Transverse colon (tissue), 4 donors: ENCODE data around the gene SH3RF3. TPM values are rescaled to one million over a fixed set of nuclear protein-coding genes. Genes with fewer than 3 reads are reported as not detected.

Source experiments
- DNase-seq: peaks from one replicate; pipeline ENCODE4 v3.0.0-alpha.2; 2019
- H3K27ac ChIP-seq, 4 donors: fragments of 200-600 bp; sonication (generic); 2 replicates each; pipeline ENCODE4 v1.5.1; 2016 to 2018; ENCODE audit warnings: inconsistent platforms in 4 of 4
- H3K27me3 ChIP-seq: fragments of 200-600 bp; sonication (generic); 2 replicates; pipeline ENCODE4 v1.5.1; 2017; ENCODE audit warnings: inconsistent platforms
- H3K36me3 ChIP-seq, 4 donors: fragments of 200-600 bp; sonication (generic); 2 replicates each; pipeline ENCODE4 v1.5.1; 2017 to 2019; ENCODE audit warnings: inconsistent platforms in 4 of 4
- H3K4me1 ChIP-seq, 4 donors: fragments of 200-600 bp; sonication (generic); 2 replicates each; pipeline ENCODE4 v1.5.1; 2017 to 2020; ENCODE audit warnings: inconsistent platforms in 4 of 4
- H3K4me3 ChIP-seq, 4 donors: fragments of 200-600 bp; sonication (generic); 1 replicate in 1 of 4; 2 replicates in 3 of 4; pipeline versions ENCODE4 v1.5.1 to v1.6.1; 2017 to 2019; ENCODE audit warnings: inconsistent platforms in 4 of 4
- H3K9me3 ChIP-seq, 2 donors: fragments of 200-600 bp; sonication (generic); 2 replicates each; pipeline ENCODE4 v1.5.1; 2017 to 2019; ENCODE audit warnings: inconsistent platforms in 2 of 2
- CTCF ChIP-seq, 5 experiments: fragments of 200-600 bp in 3 of 5; fragments of 450-650 bp in 2 of 5; sonication (generic) in 3 of 5; IDR thresholded peaks; 1 replicate in 2 of 5; 2 replicates in 3 of 5; pipeline ENCODE4 v1.5.1; 2016 to 2017; ENCODE audit warnings: antibody characterized with exemption in 5 of 5, inconsistent platforms in 3 of 5, mild to moderate bottlenecking in 2 of 5, moderate library complexity in 1 of 5
- EP300 ChIP-seq: sonication (generic); formaldehyde crosslinking; IDR thresholded peaks from one replicate; pipeline ENCODE4 v1.6.1; 2017; ENCODE audit warnings: antibody characterized with exemption, low read depth
- POLR2A ChIP-seq: fragments of 450-650 bp; IDR thresholded peaks from one replicate; pipeline ENCODE4 v1.6.1; 2016; ENCODE audit warnings: antibody characterized with exemption, mild to moderate bottlenecking, moderate library complexity
- POLR2AphosphoS5 ChIP-seq, 3 donors: sonication (generic); formaldehyde crosslinking; IDR thresholded peaks; one replicate each; pipeline ENCODE4 v1.6.1; 2016; ENCODE audit warnings: antibody characterized with exemption in 3 of 3
- WGBS, 2 donors: methylation state at CpG; one replicate each; pipeline ENCODE4 v1.1.5; 2018; ENCODE audit warnings: low coverage in 1 of 2; 5-methylcytosine and 5-hydroxymethylcytosine counted together
- in situ Hi-C, 4 donors: fragments of 200-750 bp; cut with MboI; loops; one replicate each; pipeline versions ENCODE4 v1.15.0 to v1.15.1; 2017; ENCODE audit warnings: low sequenced_read_pairs in 3 of 4, low pct_ligation_motif_present in 1 of 4, low pct_unique_long_range_greater_than_20kb in 1 of 4
- intact Hi-C: fragments of 100-400 bp; cut with DNase I; formaldehyde crosslinking; loops from one replicate; pipeline ENCODE4 v1.15.1; 2023; ENCODE audit warnings: low total_unique reads
- total RNA-seq, 4 donors: library from RNA; depleted of rRNA; stranded (reverse); fragments of >200 nt; gene quantifications; one replicate each; pipeline ENCODE4 v1.1.0, GENCODE V29; 2016

SH3RF3 gene
- total RNA-seq, 4 donors from 2014 or later, result 1.9 to 8.8 (median 2.9) TPM

- H3K27ac ChIP-seq, result peak overlapping the region; percentile 81 to 88 (median 86)
- in situ Hi-C loops (no loop called here), intact Hi-C loops (loop anchor here (10.0 kb wide), 1 partner anchor 74 kb away; no protein-coding TSS in a partner anchor)
- 80% methylated on average over 6 of the region's 6 CpGs; no CpG with 5 or more reads in 1 of the 2 donors for WGBS, 2 donors
- H3K27me3 ChIP-seq, result no peaks in the 10 kb centered on the region
- H3K36me3 ChIP-seq, result no peaks in the 10 kb centered on the region
- no peaks in the 10 kb centered on the region for H3K9me3 ChIP-seq
- TF ChIP-seq CTCF (IDR thresholded peaks at IDR 0.05) (no peak), POLR2A (no peak), POLR2AphosphoS5 (IDR thresholded peaks at IDR 0.05) (no peak)
- H3K4me1 ChIP-seq, result peaks cover 10 to 40% (median 30%) of the 10 kb centered on the region in 4 donors
- DNase-seq, result no peak
- H3K4me3 ChIP-seq, result no peak overlapping the region
These were observed 41.6 kb downstream of the SH3RF3 start for GRCh38 chr2:109170645-109171044.

- DNase-seq, result peak; percentile 54
- Histone ChIP-seq H3K4me1 (peaks cover 10 to 40% (median 28%) of the 10 kb centered on the region in 4 donors), H3K4me3 (peak overlapping the region in 1 of 4 donors; percentile 8), H3K36me3 (no peaks in the 10 kb centered on the region), H3K27ac (peak overlapping the region; percentile 81 to 88 (median 86)), H3K9me3 (no peaks in the 10 kb centered on the region), H3K27me3 (no peaks in the 10 kb centered on the region)
- TF ChIP-seq EP300 (peak; percentile 80), CTCF (IDR thresholded peaks at IDR 0.05) (peak in 4 of 5 experiments; percentile 25 to 43 (median 30)), POLR2AphosphoS5 (IDR thresholded peaks at IDR 0.05) (peak; percentile 72 to 84 (median 79)), POLR2A (peak; percentile 35)
- in situ Hi-C loops (no loop called here), intact Hi-C loops (loop anchor here (10.0 kb wide), 1 partner anchor 73 kb away; no protein-coding TSS in a partner anchor)
- 30 to 59% methylated on average over 2 to 35 of the region's 36 CpGs for WGBS, 2 donors
These were observed 42.7 kb downstream of the SH3RF3 start for GRCh38 chr2:109171444-109172334.

- no peaks in the 10 kb centered on the region for H3K36me3 ChIP-seq
- in situ Hi-C loops (no loop called here), intact Hi-C loops (loop anchor here (10.0 kb wide), 1 partner anchor 72 kb away; no protein-coding TSS in a partner anchor)
- H3K4me1 ChIP-seq, result peaks cover 10 to 40% (median 28%) of the 10 kb centered on the region in 4 donors
- TF ChIP-seq POLR2AphosphoS5 (IDR thresholded peaks at IDR 0.05) (no peak), CTCF (IDR thresholded peaks at IDR 0.05) (no peak), EP300 (no peak)
- no peak overlapping the region for H3K4me3 ChIP-seq
- H3K27me3 ChIP-seq, result no peaks in the 10 kb centered on the region
- 66 to 80% methylated on average over 1 to 7 of the region's 7 CpGs for WGBS, 2 donors
- peak overlapping the region; percentile 81 to 88 (median 86) for H3K27ac ChIP-seq
- no peaks in the 10 kb centered on the region for H3K9me3 ChIP-seq
- DNase-seq, result no peak
These were observed 43.6 kb downstream of the SH3RF3 start for GRCh38 chr2:109172556-109173105.
